Ectodermal cell (in vitro differentiated cells): ENCODE data around the gene MYO1E.
"Not testable (repeated sequence)": the region's sequence is repeated elsewhere in the genome, so short reads cannot be mapped to it uniquely, and the experiment has no call there.

ENCODE experiments used
- H3K27ac ChIP-seq: 2 replicates; pipeline ENCODE4 v1.7.0; 2013; ENCODE audit warnings: mild to moderate bottlenecking, low read depth, low read length; ENCODE audit not compliant: insufficient read depth, poor library complexity, severe bottlenecking
- H3K27me3 ChIP-seq: 2 replicates; pipeline ENCODE4 v1.7.0; 2013; ENCODE audit warnings: mild to moderate bottlenecking, low read length; ENCODE audit not compliant: insufficient read depth, control insufficient read depth, poor library complexity, severe bottlenecking
- H3K36me3 ChIP-seq: one replicate; pipeline ENCODE4 v1.7.0; 2013; ENCODE audit warnings: low read length; ENCODE audit not compliant: control insufficient read depth, insufficient read depth
- H3K4me1 ChIP-seq: one replicate; pipeline ENCODE4 v1.7.0; 2013; ENCODE audit warnings: low read length; ENCODE audit not compliant: control insufficient read depth, insufficient read depth
- H3K4me3 ChIP-seq: 2 replicates; pipeline ENCODE4 v1.7.0; 2013; ENCODE audit warnings: low read depth, low read length, control low read depth; ENCODE audit not compliant: insufficient read depth
- H3K9me3 ChIP-seq: 2 replicates; pipeline ENCODE4 v1.7.0; 2013; ENCODE audit warnings: mild to moderate bottlenecking, low read length, moderate library complexity; ENCODE audit not compliant: control insufficient read depth
- WGBS, 2 experiments: methylation state at CpG; one replicate each; pipeline ENCODE4 v1.1.7; 2013; ENCODE audit warnings: missing lambda C conversion rate in 2 of 2; 5-methylcytosine and 5-hydroxymethylcytosine counted together

MYO1E gene

DNA sequence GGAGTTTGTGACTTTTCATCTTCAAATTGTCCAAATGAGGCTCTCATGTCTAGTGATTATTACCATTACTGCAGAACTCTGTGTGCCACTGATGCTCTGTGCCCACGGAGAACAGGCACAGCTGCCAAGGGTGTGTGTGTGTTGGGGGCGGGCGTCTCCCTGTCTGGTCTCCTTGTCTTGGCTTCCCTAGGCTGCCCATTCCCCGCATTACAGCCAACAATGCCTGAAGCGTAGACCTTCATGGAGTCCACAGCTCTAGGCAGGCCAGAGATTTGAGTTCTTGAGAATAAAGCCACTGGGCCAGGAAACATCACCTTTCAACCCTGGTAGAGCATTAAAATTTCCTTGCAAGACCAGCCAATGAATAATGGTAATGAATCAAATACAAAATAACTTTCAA is 225.0 kb downstream of the MYO1E start:
- Histone ChIP-seq H3K4me1 (no peaks in the 10 kb centered on the region), H3K4me3 (no peak overlapping the region), H3K27ac (no peak overlapping the region), H3K9me3 (no peaks in the 10 kb centered on the region), H3K36me3 (no peaks in the 10 kb centered on the region), H3K27me3 (no peaks in the 10 kb centered on the region)
- WGBS, 2 experiments = 88 to 89% methylated on average over 5 of the region's 5 CpGs

DNA sequence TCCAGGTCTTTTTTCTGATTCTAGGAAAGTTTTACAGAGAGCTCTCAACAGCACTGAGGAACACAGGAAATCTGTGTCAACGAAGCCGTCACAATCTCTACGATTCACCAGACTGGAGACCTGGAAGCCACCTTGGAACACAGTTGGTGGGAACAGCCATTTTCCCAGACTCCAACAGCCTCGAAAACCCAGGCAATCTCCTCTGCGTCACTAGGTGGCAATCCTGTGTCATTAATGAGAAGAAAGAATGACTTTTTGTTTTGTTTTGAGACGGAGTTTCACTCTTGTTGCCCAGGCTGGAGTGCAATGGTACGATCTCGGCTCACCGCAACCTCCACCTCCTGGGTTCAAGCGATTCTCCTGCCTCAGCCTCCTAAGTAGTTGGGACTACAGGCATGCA is 228.1 kb downstream of the MYO1E start:
- H3K27ac ChIP-seq, H3K36me3 ChIP-seq, H3K4me3 ChIP-seq, H3K9me3 ChIP-seq, H3K4me1 ChIP-seq, H3K27me3 ChIP-seq: not testable (repeated sequence)
- WGBS, 2 experiments = 87% methylated on average over 9 to 10 of the region's 10 CpGs

DNA sequence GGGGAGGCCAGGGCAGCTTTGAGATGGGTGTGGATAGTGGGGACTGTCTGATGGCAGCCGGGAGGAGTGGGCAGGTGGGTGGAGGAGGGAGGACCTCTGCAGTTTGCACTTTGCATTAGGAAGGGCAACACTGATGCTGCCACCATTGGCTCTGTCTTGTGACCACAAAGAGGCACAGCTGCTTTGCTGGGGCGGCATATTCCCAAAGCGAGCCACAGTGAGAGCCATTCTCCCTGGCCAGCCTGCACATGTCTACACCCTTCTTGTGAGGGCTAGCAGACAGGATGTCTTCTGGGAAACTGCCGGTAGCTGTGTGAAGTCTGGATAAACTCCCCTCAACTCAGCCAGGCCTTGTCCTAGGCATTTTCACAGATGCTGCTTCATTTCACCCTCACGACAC is 229.4 kb downstream of the MYO1E start:
- no peak overlapping the region for H3K4me3 ChIP-seq
- 91 to 93% methylated on average over 5 of the region's 5 CpGs for WGBS, 2 experiments
- no peak overlapping the region for H3K27ac ChIP-seq
- H3K9me3 ChIP-seq = no peaks in the 10 kb centered on the region
- H3K4me1 ChIP-seq = no peaks in the 10 kb centered on the region
- H3K36me3 ChIP-seq = peaks cover 13% of the 10 kb centered on the region
- H3K27me3 ChIP-seq = no peaks in the 10 kb centered on the region

DNA sequence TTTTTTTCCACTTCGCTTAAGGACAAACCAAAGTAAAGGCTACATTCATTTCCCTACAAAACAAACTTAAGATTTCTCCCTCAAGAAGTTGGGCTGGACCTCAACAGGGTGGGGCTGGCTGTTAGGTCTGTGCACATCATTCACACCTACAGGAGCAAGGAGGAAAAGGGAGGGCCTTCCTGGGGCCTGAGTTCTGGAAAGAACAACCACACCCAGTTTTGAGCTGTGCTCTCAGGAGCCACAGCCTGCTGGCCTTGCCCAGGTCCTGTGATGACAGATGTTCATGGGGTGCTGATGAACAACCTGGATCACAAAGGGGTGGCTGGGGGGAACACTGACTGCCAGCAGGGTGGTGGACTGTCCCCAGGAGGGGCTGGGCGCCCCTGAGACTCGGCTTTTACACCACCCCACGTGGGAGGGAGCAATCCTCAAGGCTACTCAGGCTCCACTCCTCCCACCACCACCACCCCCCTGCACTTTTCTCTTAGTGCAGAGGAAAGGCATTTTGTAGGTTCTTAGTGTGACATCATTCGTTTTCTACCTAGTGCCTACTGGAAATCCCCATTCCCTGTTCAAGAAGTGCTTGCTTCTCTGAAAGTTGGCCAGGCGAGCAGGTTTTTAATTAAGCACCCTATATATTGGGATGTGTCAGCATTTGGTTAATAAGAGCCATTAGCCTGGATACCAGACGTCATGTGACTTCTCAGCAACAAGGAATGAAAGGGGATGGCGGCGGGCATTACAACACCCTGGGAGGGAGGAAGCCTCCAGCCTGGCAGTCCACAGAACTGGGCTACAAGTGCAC is 232.0 kb downstream of the MYO1E start:
- peaks cover 24% of the 10 kb centered on the region for H3K36me3 ChIP-seq
- H3K27me3 ChIP-seq = no peaks in the 10 kb centered on the region
- H3K4me3 ChIP-seq = no peak overlapping the region
- no peaks in the 10 kb centered on the region for H3K4me1 ChIP-seq
- WGBS, 2 experiments = 90 to 91% methylated on average over 9 of the region's 9 CpGs
- H3K9me3 ChIP-seq = no peaks in the 10 kb centered on the region
- H3K27ac ChIP-seq = no peak overlapping the region

DNA sequence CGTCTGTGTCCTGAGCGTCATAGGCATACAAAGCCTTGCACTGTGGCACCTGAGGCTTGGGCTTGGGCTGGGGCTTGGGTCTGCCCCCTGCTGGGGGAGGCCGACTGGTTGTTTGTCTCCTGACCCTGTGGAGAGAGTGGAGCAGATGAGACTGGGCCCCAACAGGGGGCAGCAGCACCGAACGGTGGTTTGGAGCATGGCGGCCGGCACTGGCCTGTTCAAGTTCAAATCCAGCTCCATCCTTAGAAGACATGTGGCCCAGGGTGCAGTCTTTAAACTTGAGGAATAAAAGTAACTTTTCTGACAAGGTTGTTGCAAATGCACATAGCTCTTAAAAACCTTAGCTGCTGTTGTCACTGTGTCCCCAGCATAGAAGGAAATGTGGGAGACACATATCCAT is 234.4 kb downstream of the MYO1E start:
- WGBS, 2 experiments = 79 to 82% methylated on average over 7 of the region's 7 CpGs
- Histone ChIP-seq H3K4me3 (no peak overlapping the region), H3K4me1 (no peaks in the 10 kb centered on the region), H3K27me3 (no peaks in the 10 kb centered on the region), H3K27ac (no peak overlapping the region), H3K36me3 (peaks cover 24% of the 10 kb centered on the region), H3K9me3 (no peaks in the 10 kb centered on the region)

DNA sequence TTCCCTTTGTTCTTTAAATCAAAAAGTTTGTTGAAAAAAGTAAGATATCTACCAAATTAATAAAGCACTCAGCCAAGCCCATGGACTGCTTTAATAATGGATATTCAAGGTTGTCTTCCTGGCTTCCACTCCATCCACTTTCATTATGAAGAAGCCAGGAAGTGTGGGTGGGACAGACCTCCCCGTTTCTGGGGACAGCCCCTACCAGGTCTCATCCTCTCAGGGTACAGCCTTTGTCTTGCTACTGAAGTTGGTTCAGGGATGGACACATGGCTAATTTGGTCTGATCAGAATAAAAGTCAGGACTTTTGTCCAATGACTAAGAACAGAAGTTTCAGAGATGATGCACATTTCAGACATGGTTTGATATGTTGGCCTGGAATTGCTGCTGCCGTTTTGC is 235.1 kb downstream of the MYO1E start:
- Histone ChIP-seq H3K4me1 (no peaks in the 10 kb centered on the region), H3K27me3 (no peaks in the 10 kb centered on the region), H3K4me3 (no peak overlapping the region), H3K27ac (no peak overlapping the region), H3K36me3 (peaks cover 24% of the 10 kb centered on the region), H3K9me3 (no peaks in the 10 kb centered on the region)
- WGBS, 2 experiments = 62 to 67% methylated on average over 2 of the region's 2 CpGs

DNA sequence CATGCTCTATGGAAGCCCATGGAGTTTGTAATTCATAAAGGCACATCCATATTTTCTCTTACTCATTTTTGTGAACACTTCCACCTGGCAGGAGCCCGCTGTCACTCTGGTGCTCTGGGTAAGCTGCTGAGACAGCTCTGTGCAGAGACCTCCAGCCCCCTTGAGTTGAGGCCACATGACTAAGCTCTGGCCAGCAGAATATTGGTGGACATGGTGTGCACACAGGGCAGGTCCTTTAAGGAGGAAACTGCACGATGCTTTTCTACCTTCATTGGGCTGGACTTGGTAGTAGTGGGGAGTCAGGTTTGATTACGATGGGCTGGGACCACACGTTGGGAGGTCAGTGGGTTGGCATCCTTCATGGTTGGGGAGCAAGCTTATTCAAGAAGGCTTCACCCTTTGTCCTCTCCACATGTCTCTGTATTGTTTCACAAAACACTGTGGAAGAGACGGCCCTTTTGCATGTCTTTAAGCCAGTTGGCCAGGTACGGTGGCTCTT is 238.7 kb downstream of the MYO1E start:
- no peak overlapping the region for H3K27ac ChIP-seq
- no peak overlapping the region for H3K4me3 ChIP-seq
- no peaks in the 10 kb centered on the region for H3K27me3 ChIP-seq
- H3K36me3 ChIP-seq = peaks cover 35% of the 10 kb centered on the region
- H3K4me1 ChIP-seq = no peaks in the 10 kb centered on the region
- no peaks in the 10 kb centered on the region for H3K9me3 ChIP-seq
- 93% methylated on average over 6 of the region's 6 CpGs for WGBS, 2 experiments

DNA sequence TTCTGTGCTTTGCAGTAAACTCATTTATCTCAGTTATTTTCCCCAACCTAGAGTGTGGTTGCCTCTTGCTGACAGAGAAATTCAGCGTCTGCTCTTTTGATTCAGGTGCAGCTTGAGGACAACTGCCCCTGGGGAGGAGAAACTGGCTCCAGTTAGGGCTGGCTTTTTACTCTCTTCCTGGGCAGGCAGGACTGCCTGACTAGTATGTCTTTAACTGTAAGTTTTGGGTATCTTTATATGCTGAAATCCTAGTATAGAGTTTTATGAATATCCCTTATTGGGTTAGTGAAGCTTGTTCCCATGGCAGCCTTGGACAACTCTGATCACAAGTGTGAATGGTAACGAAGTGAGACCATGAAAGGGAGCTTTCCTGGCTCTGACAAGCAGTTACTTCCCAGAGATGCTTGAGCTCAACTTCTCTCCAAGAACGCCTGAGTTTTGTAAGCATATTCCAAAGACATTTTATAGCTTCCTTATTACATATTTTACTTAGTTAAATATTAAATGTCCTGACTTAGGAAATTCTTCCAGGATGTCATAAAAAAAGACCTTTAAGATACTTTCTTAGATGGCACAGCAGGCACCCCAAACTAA is 240.6 kb downstream of the MYO1E start:
- H3K36me3 ChIP-seq = peaks cover 26% of the 10 kb centered on the region
- H3K4me1 ChIP-seq = no peaks in the 10 kb centered on the region
- no peaks in the 10 kb centered on the region for H3K9me3 ChIP-seq
- WGBS, 2 experiments = 90% methylated on average over 2 to 3 of the region's 3 CpGs
- H3K27ac ChIP-seq = no peak overlapping the region
- H3K27me3 ChIP-seq = no peaks in the 10 kb centered on the region
- no peak overlapping the region for H3K4me3 ChIP-seq

DNA sequence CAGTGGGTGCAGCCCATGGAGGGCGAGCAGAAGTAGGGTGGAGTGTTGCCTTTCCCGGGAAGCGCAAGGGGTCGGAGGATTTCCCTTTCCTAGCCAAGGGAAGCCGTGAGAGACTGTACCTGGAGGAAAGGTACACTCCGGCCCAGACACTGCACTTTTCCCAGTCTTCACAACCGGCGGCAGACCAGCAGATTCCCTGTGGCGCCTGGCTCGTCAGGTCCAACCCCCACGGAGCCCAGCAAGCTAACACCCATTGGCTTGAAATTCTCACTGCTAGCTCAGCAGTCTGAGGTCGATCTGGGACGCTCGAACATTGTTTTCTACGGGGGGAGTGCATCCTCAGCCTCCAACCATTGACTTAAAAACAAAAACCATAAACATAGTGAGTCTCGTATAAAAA is 241.2 kb downstream of the MYO1E start:
- no peaks in the 10 kb centered on the region for H3K4me1 ChIP-seq
- H3K4me3 ChIP-seq = no peak overlapping the region
- peaks cover 20% of the 10 kb centered on the region for H3K36me3 ChIP-seq
- no peak overlapping the region for H3K27ac ChIP-seq
- WGBS, 2 experiments = 96 to 97% methylated on average over 16 of the region's 16 CpGs
- H3K9me3 ChIP-seq = no peaks in the 10 kb centered on the region
- no peaks in the 10 kb centered on the region for H3K27me3 ChIP-seq

DNA sequence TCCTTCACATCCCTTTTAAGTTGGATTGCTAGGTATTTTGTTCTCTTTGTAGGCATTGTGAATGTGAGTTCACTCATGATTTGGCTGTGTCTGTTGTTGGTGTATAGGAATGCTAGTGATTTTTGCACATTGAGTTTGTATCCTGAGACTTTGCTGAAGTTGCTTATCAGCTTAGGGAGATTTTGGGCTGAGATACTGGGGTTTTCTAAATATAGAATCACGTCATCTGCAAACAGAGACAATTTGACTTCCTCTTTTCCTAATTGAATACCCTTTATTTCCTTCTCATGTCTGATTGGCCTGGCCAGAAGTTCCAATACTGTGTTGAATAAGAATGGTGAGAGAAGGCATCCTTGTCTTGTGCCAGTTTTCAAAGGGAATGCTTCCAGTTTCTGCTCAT is 245.4 kb downstream of the MYO1E start:
- H3K9me3 ChIP-seq, H3K27ac ChIP-seq, H3K27me3 ChIP-seq, H3K4me3 ChIP-seq, H3K4me1 ChIP-seq: not testable (repeated sequence)
- peaks cover 49% of the 10 kb centered on the region for H3K36me3 ChIP-seq
- 100% methylated on average over 1 of the region's 1 CpG; no CpG with 5 or more reads in 1 of the 2 experiments for WGBS, 2 experiments
